DMS53 (cell line): ENCODE results near the gene OPN1SW.

Experiments
- DNase-seq: peaks from one replicate; lab custom pipeline; 2025; lab: John Stamatoyannopoulos, UW

Gene OPN1SW, protein sequence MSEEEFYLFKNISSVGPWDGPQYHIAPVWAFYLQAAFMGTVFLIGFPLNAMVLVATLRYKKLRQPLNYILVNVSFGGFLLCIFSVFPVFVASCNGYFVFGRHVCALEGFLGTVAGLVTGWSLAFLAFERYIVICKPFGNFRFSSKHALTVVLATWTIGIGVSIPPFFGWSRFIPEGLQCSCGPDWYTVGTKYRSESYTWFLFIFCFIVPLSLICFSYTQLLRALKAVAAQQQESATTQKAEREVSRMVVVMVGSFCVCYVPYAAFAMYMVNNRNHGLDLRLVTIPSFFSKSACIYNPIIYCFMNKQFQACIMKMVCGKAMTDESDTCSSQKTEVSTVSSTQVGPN

DNA sequence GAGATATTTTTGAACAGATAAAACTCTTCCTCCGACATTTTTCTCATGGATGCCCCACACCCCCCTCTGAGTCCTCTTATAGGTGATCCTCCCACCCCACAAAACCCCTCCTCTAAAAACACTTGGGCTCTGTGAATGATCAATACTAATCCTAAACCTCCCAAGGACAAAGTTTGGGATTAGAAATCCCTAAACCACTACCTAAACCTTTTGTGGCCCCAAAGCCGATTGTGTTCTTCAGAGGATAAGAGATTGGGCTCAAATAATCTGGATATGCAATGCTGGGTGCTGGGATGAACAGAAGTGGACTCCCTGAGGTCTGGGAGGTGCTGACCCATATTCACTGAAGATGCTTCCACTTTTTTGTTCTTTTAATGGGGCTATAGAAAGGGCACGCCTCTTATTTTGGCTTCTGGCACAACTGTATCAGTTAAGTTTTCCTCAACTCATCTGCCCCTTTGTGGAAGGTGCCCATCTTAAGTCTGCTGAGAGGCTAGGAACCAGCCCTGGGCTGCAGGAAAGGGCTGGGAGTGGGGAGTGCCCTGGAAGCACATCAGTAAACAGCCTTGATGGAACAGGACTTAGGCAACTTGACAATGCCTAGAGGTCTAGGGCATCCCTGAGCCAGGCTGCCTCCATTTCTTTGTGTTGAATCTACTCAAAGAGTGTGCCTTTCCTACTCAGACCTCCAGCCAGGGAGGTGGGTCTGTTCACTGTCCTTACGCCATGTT, at the start of gene OPN1SW:
Gene OPN1SW (minus strand): TSS at position 51 of the 731 bp plus-strand sequence. CDS start 13 bp downstream, at position 38.
- DNase-seq, result no peak

DNA sequence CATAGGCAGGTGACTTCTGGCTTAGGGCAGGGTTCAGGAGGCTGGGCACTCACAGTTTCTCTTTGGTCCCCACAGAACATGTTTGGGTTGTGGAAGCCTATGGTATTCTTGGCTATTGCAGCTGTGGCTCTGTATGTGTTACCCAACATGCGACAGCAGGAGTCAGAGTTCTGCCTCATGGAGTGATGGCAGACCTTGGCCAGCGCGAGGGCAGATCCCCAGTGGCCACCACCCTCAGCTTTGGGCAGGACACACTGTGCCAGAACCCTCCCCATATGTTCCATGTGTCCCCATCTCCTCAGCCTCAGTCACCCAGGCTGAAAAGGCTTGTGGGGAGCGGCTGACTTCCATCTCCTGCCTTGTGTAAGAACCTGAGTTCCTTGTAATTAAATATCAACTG, 46.1 kb upstream of the OPN1SW start:
- no peak for DNase-seq

DNA sequence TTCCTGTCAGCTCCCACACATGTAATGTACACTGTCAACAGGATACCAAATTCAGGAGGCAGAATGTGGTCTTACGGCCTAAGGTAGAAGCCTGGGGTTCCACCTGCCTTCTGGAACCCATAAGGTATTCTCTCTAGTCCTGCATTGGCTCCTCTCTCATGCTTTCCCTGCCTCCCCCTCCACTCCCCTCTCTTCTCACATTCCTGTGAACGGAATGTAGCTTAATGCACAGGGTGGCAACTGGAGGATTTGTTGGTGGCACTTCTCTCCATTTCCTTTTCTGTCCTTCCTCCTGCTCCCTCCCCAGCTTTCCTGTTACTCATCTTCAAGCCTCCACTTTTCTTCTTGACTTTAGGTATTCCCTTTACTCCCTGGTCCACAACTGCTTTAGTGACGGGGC, 43.1 kb upstream of the OPN1SW start:
- DNase-seq, result no peak

DNA sequence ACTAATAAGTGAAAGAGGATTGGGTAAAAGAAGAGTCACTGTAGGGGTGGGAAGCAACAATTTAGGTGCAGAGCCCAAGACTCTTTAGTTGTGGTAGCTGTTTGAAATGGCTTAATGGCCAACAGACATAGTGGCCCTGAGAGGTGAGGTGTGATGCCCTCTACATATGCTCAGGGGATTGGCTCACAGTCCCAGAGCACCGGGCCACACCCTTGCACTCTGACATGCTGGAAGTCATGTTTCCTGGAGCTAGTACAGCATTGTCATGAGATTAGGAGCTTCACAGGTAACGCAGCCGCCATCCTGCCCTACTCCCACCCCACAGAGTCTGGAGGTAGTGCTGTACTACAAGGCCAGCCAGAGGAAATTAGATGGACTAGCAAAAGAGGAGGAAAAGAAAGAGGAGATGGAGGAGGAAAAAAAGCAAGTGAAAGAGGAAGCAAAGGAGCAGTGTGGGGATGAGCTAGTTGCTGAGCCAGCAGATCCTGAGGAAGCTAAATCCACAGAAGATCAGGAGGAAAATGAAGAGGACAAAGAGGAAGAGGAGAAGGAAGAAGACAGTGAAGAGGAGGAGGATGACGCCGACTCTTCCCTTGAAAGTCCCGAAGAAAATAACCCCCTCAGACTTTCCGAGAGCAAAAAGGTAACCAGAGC, 39.8 kb upstream of the OPN1SW start:
- no peak for DNase-seq

DNA sequence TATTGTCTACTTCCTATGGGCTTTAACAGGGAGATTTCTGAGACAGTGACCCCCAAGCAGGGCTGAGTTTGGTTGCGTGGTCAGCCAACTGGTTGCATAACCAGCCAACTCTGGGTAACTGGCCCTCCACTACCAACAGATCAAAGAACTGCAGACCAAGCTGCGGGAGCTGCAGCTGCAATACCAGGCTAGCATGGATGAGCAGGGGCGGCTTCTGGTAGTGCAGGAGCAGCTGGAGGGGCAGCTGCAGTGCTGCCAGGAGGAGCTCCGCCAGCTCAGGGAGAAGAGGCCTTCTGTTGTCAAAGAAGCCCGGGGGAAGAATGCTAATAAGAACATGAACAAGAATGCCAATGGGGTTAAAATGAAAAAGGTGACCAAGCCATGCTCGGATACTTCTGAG, 38.9 kb upstream of the OPN1SW start:
- DNase-seq, result no peak

DNA sequence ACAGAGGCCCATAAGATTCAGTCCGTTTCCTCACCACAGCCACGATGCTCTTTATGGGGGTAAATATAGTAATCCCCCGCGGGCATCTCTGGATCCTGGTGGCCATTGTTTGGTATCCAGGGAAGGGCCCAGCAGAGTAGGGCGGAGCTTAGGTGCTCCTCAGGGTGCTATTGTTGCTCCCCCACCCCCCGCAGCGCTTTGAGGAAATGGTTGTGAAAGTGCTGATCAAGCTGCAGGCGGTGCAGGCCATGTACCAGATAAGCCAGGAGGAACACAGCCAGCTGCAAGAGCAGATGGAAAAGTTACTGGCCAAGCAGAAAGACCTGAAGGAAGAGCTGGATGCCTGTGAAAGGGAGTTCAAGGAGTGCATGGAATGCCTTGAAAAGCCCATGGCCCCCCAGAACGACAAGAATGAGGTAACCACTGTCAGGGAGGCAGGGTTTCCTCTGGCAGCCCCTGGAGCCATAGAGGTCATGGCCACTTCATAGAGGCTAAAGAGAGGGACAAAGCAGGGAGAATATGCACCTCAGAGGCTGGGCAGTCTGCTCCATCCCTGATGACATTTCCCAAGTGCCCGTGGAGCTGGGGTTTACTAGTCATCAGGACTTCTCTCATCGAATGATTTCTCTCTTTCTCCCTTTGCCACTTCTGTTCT, 37.0 kb upstream of the OPN1SW start:
- DNase-seq, result no peak

DNA sequence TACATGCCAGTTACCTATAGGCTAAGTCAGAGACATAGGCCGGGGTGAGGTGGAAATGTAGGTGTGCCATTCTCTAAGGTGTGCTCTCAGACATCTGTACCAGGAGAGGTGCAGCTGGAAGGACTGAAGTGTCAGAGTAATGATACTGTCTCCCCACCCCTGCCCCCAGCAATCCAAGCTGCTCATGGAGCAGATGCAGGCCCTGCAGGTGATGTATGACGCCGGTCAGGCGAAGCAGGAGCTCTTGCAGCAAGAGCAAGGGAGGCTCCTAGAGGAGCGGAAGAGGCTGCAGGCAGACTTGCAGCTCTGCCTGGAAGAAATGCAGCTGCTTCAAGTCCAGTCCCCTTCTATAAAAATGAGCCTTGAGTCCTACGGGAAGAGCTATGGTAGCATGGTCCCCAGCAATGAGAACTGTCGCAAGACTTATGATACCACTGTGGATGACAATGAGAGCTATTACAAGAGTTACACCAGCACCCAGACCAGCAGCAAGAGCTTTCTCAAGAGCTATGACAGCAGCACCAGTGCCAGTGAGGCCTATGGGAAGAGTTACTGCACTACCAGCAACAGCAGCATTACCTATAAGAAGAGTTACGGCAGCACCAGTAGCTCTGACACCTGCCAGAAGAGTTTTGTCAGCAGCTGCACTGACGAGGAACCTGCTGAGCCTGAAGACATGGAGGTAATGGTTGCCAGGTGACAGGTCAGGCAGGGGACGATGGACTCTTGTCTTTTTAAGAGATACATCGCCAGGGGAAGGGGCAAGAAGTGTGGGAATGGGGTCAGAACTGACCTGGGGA, 36.2 kb upstream of the OPN1SW start:
- no peak for DNase-seq

DNA sequence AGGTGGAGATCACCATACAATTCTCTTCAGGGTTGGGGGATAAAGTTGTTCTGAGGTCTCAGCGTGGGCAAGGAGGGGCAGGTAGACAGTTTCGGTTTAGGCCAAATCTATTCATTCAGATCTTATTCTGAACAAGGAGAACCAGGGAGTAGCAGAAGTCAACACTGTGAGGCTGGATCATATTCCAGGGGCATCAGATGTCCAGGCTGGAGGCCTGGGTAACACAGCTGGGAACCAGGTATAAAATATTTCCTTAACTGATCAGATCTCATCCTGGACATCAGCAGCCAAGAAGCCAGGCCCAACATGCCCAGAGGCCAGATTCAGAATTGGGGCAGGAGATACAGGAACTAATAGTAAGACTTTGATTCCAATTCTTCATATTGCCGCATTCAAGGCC, 35.4 kb upstream of the OPN1SW start:
- DNase-seq, result no peak

DNA sequence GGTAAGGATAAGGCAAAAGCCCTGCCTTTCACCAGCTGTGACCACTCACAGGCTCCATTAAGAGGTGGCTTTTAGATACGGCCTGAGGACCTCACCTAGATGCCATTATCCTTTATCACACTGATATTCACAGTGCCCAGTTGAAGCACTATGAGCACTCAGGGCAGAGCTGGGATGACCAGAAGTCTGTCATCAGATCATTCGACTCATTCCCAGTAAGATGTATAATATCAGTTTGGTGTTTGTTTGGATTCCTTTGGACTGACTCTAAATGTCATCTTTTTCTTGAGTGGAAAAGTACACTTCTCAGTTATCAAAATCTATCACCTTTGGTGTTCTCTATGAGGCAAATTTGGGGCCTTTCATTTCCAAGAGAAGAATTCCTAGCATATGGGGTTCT, 34.9 kb upstream of the OPN1SW start:
- DNase-seq, result no peak

DNA sequence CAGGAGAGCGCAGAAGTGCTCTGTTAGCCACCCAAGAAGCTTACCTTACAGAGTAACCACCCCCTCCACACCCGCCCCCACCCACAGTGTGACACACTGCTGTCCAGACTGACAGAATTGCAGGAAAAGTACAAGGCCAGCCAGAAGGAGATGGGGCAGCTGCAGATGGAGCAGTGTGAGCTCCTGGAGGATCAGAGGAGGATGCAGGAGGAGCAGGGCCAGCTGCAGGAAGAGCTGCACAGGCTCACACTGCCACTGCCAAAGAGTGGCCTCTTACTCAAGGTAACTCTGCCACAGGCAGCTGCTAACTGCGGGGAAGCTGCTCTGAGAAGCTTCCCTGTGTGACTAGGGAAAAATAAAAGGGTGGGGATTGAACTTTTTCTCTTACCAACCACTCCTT, 33.8 kb upstream of the OPN1SW start:
- no peak for DNase-seq

DNA sequence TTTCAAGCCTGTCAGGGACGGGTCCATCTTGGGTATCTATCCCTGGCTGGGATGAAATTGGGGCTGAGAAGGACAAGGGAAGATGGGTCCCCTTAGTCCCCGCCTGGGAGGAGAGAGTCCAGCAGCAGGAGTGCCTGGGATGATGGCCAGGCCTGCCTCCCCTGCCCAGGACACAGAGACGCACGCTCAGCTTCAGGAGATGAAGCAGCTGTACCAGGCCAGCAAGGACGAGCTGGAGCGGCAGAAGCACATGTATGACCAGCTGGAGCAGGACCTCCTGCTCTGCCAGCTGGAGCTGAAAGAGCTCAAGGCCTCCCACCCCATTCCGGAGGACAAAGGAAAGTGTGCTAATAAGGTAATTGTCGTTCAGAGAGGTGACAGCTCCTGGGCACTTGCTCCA, 31.6 kb upstream of the OPN1SW start:
- DNase-seq, result no peak

DNA sequence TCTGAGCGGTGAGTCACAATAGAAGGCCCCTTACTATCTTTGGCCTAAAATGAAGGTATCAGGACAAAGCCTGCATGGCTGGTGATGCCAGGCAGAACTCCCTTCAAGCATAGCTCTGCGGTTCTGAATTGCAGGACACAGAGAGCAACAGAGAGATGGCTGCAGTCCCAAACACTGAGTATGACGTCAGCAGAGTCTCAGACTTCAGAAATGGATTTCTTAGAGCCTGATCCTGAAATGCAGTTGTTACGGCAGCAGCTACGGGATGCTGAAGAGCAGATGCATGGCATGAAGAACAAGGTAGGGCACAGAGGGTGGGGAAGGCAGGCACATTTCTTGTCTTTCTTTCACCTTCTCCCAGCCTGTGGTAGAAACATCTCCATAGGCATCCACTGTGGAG, 29.6 kb upstream of the OPN1SW start:
- no peak for DNase-seq

DNA sequence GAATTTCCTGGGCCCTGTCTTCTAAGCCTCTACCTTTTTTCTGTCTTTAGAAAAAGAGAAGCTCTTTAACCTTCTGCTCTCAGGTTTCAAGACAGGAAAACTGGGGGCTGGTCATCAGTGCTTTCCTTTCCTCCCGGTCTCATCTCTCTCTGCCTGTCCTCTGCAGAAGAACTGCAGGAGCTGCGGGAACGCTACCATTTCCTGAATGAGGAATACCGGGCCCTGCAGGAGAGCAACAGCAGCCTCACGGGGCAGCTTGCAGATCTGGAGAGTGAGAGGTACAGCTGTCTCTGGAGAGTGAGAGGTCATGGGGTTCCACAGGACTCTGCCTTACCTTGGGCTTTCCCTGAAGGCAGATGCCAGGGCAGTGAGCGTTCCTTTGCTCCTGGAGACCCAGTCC, 28.9 kb upstream of the OPN1SW start:
- no peak for DNase-seq

DNA sequence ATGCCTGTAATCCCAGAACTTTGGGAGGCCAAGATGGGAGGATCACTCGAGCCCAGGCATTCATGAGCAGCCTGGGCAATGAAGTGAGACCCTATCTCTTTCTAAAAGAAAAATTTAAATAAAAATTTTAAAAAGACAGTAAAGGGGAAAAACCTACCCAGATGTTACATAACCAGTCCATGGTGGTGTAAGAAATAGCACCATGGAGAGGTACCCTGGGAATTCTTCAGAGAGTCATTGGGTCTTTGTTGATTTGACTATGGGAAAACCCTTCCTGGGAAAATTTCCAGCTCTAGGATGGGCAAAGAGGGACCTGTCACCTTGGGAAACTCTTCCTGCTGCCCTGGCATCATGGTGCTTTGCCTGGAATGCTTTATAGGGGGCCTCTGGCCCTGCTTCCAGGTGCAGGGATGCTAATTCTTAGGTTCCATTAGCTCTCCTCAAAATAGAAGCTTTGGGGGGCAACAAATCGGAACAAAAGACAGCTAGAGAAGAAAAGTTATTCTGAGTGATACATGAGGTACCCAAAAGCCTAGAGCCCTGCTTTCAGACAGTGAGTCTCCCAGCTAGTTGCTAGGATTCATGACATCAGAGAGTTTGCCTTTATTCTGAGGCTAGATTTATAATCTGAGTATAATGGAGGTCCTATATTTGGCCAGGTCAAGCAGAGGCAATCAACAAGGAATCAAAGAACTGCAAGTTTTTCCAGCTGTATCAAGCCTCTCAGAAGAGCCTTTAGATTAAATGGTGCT, 26.2 kb upstream of the OPN1SW start:
- no peak for DNase-seq

DNA sequence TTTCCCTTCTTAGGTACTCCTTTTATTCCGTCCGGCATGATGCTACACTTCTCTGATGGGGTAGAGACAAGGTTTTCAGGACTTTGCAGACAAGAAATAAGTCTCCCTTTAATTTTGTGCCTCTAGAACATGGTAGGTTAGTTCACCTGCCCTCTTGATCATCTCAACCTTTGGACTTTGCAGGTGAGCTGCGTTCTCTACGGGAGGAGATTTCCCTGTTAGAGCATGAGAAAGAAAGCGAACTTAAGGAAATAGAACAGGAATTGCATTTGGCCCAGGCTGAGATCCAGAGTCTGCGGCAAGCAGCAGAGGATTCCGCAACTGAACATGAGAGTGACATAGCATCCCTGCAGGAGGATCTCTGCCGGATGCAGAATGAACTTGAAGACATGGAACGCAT, 25.4 kb upstream of the OPN1SW start:
- DNase-seq, result peak; percentile 25

DNA sequence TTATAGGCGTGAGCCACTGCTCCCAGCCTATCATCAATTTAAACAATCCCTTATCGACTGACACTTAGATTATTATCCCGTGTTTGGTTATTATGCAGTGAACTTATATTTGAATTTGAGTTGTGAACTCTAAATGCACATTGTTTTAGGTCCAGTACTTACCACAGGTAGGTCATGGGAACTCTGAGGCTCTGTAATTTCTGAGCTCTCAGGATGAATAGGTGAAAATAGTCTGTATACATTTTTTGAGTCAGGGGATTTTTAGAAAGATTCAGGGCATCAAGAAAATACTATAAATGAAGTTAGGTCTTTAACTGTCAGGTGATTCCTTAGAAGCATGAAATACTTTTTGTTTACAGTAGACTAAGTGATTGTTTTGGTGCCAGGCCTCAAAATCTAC, 25.0 kb upstream of the OPN1SW start:
- DNase-seq, result no peak

DNA sequence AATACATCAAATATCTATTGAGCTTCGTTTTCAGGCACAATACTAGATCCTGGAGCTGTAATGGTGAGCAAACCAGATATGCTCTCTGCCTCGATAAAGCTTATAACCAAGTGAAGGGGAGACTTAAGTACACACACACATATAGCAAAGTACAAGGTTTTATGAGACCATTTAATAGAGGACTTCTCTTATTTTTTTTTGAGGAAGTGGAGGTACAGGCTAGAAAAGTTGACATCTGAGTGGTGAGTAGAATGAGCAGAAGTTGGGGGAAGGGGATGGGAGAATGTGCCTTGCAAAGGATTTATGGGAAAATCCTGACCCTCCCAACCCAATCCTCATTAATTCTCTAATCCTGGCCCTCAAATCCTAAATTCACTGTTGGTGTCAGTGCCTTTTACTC, 23.9 kb upstream of the OPN1SW start:
- no peak for DNase-seq

DNA sequence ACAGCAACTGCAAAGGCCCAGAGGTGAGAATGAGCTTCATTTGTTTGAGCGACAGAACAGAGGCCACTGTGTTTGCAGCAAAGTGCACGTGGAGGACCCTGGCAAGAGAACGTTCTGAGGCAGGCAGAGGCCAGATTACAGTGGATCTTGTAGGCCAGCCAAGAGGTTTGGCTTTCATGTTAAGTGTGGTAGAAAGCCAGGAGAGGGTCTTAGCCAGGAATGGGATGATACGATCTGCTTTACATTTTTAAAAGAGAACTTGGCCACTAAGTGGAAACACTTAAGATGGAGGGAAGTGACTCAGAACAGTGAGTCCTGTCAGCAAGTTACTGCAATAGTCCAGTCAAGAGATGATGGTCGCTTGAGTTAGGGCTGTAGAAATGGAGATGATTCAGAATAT, 20.7 kb upstream of the OPN1SW start:
- DNase-seq, result no peak

DNA sequence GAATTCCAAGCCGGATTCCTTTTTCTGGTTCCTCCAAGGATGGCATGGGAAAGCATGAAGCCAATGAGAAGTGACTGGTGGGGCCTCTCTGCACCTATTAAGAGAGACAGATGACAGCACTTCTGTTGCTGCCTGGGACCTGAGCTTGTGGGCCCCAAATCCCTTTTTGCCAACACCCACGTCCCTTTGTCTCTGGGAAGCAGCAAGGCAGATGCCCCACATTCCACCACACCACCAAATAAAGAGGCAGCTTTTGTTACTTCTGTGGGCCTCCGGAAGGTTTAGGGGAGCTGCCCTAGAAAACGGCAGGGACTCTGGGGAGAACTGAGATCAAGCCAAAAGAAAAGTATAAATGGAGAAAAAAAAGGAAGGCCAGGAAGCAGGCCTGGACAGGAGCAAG, 19.5 kb upstream of the OPN1SW start:
- no peak for DNase-seq

DNA sequence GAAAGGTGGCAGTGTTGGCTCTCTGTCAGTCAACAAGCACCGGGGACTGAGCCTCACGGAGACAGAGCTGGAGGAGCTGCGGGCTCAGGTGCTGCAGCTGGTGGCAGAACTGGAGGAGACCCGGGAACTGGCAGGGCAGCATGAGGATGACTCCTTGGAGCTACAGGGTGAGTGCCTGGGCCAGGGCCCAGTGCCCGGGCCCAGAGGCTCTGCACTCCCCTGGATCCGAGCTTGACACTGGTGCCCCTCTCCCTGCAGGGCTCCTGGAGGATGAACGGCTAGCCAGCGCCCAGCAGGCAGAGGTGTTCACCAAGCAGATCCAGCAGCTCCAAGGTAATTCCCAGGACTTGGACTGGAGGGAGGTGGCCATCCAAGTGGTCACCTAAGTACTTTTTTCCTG, 18.8 kb upstream of the OPN1SW start:
- DNase-seq, result no peak

DNA sequence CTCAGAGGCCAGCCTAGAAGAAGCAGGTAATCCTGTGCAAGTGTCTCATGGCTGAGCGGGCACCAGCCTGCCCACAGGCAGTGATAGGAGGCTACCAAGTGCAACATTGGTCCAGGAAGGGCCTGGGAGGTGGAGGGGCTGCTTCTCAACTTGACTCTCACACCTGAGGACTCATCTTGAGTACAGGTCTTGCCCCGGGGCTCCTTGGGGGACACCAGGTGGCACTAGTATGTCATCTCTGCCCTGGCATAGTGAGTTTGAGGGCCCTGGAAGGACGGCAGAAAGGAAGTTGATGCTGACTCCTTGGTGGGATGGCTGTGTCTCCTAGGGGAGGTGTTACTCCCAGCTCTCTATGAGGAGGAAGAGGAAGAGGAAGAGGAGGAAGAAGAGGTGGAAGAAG, 18.4 kb upstream of the OPN1SW start:
- peak; percentile 38 for DNase-seq
